NCI-H82 treated with DMSO at 0.1 percent for 48 hours (cell line): ENCODE data around the gene PTK7.
"Not testable (repeated sequence)": the region's sequence is repeated elsewhere in the genome, so short reads cannot be mapped to it uniquely, and the experiment has no call there.

Experiments
- DNase-seq: peaks from one replicate; lab custom pipeline; 2025; ENCODE audit not compliant: unreplicated experiment; lab: John Stamatoyannopoulos, UW

Gene PTK7

DNA sequence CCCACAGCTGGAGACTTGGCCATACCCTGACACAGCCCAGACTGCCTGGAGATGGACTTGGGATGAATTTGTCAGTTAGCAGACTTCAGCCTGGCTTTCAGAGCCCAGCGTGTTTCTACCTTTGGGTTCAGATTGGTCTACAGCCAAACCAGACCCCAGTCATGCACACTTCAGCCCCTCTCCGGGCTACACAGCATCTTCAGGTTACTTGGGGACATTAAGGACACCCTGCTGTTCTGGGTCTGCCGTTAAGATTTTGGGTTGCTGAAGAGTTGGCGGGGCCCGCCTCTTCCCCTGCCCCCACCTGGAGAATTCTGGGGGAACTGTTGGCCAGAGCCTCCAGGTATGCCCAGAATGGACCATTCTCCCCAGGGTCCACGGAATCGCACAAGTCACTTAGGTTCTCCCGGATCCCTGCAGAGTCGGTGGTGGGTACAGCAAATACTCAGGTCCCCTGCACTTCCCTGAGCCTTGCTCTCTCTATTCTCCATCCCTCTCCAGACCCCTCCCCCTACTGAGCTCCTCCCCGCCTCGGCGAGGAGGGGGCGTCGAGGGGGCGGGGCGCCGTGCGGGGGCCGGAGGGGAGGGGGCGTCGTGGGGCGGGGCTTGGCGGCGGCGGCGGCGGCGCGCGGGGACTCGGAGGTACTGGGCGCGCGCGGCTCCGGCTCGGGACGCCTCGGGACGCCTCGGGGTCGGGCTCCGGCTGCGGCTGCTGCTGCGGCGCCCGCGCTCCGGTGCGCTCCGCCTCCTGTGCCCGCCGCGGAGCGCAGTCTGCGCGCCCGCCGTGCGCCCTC lies at the start of gene PTK7:
TSS of gene PTK7 (plus strand) at position 645 of the 794 bp plus-strand sequence. CDS start 175 bp downstream, outside the sequence.
- DNase-seq = peak; percentile 81

DNA sequence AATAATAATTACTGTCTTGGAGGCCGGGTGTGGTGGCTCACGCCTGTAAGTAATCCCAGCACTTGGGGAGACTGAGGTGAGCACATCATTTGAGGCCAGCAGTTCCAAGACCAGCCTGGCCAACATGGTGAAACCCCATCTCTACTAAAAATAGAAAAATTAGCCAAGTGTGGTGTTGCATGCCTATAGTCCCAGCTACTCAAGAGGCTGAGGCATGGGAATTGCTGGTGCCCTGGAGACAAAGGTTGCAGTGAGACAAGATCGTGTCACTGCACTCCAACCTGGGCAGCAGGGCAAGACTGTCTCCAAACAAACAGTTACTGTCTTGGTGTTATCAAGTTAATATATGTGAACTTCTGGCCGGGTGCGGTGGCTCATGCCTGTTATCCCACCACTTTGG lies 49.7 kb upstream of the PTK7 start:
- no peak for DNase-seq

DNA sequence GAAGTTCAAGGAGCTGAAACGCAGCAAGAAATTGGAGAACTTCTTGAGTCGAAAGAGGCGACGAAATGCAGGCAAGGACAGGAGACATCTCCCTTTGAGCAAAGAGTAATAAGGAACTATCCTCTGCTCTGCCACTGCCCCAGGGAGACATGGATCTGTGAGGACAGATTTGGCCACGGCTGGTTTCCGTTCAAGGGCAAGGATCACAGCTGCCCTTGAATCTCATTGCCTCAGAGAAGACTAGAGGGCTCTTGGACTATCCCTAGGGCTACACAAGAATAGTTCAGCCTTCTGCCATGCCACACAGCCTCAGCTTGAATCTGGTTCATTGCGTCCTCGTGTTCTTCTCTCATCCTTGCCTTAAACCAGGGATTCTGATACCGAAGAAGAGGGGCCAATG lies 47.0 kb upstream of the PTK7 start:
- DNase-seq = no peak

DNA sequence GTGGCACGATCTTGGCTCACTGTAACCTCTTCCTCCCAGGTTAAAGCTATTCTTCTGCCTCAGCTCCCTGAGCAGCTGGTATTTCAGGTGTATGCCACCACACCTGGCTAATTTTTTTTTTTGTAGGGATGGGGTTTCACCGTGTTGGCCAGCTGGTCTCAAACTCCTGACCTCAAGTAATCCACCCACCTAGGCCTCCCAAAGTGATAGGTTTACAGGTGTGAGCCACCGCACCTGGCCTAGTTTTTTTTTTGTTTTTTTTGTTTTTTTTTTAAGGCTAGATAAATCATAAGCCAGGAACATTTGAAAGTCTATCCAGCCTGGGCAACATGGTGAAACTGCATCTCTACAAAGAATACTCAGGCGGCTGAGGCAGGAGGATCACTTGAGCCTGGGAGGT lies 43.8 kb upstream of the PTK7 start:
- DNase-seq = no peak

DNA sequence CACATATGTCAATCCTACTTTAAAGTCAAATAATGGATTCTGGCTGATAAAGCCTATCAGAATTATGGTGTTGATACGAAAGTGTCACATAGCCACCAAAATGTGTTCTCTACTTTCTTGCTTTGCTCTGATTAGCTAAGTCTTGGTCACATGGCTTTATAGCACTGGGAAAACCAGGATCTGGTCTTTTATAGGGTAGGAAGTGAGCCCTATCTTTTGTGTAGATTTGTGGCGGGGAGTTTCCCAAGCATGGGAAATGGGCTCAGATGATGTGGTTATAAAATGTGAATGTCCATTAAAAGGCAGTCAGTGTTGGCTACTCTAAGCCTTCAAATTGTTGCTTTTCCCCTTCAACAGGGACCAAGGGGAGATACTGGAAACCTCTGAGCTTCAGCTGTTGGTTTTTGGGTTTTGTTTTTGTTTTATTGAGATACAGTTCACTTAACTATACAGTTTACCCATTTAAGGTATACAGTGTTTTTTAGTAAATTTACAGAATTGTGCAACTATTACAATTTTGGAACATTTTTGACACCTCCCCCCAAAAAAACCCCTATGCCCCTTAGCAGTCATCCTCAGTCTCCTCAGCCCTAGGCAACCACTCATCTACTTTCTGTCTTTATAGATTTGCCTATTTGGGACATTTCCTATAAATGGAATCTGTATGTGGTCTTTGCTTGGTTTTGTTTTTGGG lies 42.5 kb upstream of the PTK7 start:
- no peak for DNase-seq

DNA sequence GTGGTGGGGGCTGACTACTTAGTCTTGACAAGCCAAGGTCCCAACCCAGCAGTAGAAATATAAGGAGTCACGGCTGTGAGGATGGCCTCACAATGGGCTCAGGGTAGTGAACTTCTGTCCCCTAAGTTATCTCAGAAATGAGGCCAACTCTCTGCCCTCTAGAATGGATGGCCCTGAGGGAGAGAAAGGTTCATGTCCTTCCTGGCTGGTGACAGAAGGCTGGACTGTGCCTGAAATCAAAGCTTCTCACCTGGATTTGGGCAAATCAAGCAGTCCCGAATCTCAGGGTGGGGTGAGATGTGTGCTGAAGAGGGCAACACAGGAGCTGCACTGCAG lies 42.0 kb upstream of the PTK7 start:
- DNase-seq = no peak

DNA sequence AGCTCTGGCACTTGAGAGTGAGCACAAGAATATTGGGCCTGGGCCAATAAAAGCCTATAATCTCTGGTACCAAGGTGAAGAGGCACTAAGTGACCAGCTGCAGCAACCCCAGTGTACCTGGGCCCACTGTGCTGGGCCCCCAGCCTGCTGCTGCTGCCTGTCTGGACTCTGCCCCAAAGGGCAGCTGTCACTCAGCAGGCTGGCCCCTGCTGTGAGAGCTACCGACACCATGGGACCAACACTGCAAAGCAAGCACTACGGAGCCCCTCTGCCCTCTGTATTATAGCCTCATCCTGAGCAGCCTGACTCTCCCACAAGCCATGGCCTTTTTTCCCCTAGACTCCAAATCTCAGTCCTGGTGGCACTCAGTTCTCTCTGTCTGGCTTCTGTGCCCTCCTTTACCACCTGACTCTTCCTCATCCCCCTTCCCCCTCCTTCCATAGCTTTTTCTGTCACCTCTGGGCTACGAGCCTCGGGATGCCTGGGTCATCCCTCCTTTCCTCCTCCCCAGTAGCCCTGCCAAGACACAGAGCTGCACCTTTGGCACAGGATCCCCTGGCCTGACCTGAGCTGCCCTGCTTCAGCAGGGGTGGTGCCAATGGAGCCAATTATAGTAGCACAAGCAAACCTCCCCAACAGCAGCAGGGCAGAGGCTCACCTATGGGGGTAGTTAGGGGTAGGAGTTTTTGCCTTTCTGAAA lies 40.5 kb upstream of the PTK7 start:
- no peak for DNase-seq

DNA sequence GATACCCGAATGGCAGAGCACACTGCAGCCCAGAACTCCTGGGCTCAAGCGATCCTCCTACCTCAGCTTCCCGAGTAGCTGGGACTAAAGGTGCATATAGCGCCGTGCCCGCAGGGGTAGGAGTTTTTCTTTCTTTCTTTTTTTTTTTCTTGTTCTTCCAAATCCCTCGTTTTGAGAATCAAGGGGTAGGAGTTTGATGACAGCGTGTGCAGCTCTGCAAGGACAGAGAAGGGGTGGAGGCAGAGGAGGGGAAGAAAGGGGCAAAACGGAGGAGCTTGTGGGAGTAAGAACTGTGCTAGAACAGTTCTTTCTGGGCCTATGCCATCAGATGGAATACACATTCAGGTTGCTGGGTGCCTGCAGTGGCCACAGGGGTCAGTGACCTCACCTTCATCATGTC lies 39.4 kb upstream of the PTK7 start:
- no peak for DNase-seq

DNA sequence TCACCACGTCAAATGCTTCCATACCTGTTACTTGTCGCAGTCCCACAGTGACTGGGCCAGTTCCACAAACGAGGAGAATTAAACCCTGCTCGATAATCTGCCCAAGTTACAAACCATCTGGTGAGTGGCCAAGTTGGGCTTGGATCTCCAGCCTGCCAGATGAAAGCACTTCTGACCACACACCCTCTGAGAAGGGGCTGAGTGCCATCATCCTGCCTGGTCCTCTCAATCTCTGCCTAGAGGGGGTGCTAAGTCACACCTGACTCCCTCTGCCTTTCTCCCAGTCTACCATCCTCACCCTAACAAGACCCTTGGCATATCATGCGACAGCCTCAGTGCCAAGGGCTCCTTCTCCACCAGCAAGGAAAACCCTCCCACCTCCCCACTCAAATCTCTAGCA lies 38.9 kb upstream of the PTK7 start:
- no peak for DNase-seq

DNA sequence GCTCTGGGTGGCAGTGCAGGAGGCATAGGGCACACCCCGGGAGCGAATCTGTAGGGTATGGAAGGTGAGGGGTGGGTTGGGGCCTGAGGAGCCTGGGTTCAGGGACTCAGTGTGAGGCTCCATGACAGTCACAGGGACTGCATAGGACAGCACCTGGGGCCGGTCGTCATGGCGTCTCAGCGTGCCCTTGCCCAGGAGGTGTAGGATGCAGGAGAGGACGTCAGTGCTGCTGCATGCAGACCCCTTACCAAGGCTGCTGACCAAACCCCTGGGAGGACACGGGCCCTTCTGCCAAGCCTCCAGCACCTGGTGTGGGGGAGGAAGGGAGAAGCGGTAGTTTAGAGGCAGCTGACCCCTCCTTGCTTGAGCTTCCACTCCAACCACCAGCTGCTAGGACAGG lies 38.4 kb upstream of the PTK7 start:
- DNase-seq = no peak

DNA sequence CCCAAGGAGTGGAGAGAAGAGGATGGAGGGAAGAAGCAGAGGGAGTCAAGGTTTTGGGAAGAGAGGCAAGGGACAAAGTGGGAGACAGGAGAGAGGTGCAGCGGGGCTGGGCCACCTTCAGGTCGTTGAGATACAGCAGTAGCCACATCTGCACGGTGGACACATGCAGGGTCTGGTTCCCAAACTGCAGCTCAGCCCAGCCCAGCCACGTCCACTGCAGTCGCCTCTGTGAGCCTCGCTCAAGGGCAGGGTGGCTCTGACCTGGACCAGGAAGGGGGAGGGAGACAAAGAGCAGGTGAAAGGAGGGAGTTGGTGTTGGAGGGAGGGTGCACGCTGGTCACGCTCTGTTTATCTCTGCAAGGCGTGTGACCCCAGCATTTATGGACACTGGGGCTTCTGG lies 37.4 kb upstream of the PTK7 start:
- no peak for DNase-seq

DNA sequence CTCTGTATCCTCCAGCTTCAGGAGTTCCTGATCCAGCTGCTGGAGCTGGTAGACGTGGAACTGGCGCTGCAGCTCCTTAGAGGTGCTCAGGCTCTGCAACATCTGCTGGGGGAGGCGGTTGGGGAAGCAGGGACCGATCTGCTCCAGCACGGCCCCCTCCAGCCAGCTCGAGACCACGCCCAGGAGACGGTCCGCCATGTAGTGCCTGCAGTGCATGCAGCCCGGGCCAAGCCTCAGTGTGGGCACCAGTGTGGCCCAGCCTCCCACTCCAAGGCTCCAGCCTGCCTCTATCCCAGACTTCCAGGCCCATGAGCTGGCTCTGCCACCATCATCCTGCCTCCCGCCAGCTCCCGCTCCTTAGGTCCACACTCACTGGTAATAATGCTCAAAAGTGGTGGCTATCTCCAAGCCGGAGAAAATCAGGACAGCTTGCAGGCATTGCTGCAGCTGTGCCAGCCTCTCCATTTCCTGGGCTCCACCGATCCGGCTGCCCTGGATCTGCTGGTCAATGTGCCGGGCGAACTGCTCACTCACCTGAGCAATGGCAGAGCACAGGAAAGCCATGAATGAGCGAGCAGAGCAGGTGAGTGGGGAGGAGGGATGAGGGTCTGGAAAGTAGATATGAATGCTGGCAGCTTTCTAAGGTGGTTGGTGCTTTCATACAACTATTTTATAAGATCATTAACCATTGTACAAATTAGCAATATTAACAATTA lies 35.4 kb upstream of the PTK7 start:
- no peak for DNase-seq

DNA sequence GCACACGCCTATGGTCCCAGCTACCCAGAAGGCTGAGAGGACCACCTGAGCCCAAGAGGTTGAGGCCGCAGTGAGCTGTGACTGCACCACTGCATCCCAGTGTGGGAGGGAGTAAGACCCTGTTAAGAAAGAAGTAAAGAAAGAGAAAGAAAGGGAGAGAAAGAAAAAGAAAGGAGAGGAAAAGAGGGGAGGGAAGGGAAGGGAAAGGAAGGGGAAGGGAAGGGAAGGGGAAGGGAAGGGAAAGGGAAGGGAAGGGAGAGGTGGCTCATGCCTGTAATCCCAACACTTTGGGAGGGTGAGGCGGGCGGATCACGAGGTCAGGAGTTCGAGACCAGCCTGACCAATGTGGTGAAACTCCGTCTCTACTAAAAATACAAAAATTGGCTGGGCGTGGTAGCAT lies 34.6 kb upstream of the PTK7 start:
- not testable (repeated sequence) for DNase-seq

DNA sequence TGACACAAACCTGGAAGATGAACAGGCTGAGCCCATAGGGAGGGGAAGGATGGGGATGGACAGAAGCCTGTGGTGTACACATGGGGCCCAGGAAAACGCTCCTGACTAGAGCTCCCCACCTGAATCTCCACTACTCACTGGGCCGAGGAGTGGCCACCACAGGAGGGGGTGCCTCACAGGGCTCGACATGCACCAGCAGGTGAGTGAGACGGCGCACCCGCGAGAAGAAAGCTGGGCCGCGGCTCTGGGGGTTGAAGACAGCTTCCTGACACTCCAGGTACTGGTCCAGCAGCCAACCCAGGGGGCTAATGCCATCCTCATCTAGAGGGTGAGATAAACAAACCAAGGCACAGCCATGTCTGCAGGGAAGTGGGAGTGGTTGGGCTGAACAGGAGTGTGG lies 32.8 kb upstream of the PTK7 start:
- no peak for DNase-seq

DNA sequence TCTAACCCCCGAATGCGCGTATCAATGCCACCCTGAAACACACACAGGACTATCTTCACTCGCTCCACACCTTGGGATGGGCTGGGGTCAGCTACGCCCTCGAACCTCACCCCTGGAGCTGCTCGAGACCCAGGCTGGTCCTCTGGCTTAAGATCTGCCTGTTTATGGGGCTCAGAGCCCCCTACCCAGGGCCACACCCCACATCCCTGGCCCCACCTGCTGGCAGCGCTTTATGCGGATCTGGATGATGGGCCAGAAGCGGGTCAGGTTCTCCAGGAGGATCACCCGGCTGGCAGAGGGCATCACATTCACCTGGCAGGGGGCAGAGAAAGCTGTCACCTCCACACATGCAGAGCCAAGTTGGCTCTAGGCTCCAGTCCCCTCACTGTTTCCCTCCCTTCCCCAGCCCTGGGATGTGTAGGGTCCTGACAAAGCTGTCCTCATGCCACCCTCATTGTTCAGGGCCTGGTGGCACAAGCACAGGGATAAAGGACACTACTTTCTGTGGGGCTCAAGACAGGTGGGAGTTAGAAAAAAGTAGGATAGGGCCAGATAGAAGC lies 30.7 kb upstream of the PTK7 start:
- no peak for DNase-seq

DNA sequence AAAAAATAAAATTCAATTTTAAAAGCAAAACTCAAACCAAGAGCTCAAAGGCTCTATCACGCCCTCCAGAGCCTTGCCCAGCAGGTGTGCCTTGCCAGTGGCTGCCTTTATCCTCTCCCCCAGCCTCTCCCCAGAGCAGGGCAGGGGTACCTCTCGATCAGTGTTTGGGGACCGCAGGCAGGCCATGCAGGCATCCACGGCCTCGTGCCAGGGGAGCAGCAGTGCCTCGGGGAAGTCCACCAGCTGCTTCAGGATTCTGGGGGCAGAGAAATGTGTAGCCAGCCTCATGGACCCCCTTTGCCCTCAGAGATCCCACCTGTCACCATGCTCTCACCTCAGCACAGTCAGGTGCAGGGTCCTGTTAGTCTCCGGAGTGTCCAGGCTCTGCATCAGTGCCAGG lies 28.1 kb upstream of the PTK7 start:
- no peak for DNase-seq

DNA sequence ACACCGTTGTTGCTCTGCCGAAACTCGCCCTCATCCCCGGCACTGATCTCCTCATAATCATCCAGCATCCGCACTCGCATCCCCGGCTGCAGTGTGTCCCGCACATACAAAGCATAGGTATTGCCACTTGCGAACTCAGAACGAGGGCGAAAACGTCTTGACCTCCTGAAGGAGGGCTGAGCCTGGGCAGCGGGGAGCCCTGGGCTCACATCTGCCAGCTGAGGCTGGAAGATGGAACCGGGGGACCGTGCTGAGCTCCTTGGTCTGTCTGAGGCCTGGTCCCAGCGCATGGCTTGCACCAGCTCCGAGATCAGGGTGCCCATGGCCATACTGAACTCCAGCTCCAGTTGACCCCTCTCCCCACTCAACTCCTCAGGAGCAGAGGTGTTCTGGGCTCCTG lies 25.1 kb upstream of the PTK7 start:
- no peak for DNase-seq

DNA sequence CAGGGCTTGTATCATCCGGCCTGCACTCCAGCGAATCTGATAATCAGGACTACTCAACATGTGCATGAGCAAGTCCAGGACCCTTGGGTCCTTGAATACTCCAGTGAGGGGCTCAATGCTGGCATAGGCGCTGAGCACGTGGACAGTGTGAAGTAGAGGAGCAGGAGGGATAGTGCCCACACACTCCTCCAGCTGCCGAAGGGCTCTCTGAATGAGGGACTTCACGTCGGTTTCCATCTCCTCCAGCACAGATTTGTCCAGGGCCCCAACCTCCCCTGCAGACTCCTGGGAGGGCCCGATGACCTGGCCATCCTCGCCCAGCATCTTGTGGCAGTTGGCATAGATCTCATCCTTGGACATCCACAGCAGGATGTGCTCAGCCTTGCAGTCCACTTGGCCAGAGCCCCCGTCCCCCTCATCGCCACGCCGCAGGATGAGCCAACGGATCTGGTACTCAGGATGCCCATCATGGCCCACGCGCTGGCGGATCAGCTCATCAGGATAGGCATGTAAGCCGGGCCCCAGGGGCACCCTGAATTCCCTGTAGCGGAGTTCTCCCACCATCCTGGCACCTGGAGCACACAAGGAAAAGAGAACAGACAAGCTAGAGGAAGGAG lies 23.8 kb upstream of the PTK7 start:
- DNase-seq = no peak

DNA sequence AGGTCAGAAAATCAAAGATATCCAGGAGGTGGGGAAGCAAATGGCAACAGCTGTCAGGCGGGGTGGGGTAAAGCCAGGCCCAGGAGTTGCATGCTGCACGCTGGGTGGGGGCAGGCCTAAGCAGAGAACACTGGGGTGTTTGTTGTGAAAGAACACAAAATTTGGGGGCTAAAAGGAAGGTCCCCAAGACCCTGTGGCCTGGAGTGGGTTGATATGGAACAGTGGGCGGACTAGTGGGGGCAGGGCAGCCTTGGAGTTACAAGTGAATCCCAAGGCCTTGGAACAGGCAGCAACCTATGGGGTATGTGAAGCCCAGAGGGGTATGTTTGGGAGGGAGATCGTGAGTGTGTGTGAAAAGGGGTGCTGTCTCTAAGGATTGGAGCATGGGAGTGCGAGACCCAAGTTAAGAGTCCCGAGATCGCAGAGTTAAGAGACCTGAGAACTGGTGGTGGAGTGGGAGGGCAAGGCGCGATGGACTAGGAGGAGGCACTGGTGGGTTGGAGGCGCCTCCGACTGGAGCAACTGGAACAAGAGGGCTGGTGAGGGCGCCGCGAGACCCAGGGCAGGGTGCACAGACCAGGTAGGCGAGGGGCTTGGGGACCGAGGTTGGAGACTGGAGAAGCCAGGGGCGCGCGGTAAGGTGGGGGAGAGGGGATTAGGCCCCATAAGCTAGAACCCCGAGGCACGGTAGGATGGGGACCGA lies 23.1 kb upstream of the PTK7 start:
- no peak for DNase-seq

DNA sequence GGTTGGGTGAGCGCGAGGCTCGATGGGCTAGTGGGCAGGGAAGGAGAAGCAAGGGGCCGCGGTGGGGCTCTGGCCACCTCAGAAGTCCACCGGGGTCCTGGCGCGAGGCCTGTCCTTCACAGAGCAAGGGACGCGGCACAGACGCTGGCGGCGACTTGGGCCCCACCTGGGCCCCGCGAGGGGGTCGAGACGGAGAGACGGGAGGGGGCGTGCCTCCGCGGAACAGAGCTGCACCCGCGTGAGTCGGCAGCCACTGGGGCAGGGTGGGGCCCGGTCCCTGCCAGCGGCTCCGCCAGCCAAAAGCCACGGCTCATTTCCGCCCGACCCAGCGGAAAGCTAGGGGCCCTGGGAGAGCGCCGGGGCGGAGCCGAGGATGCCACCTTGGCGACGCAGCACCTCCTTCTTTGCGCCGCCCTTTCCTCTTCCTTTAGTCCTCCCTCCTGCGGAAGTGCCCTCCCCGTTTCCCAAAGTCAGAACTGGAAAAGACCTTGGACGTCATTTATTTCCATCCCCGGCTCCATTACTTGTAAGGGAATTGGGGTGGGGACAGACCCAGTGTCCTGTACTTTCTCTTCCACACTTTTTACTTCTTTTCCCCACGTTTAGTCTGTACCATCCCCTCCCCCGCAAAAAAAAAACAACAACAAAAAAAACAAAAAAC lies 22.4 kb upstream of the PTK7 start, which contains the start of gene CUL7:
TSS of gene CUL7 (minus strand) at position 307 of the 661 bp plus-strand sequence. CDS start 1,063 bp downstream, outside the sequence.
- DNase-seq = peak; percentile 89
